H1 (cell line): ENCODE results near the gene CDPF1. TPM values are rescaled to one million over a fixed set of nuclear protein-coding genes. Genes with fewer than 3 reads are reported as not detected.

Experiments used
- CBX8 ChIP-seq: fragments of 300-800, 300-1000 bp; sonication (generic); IDR thresholded peaks from 2 replicates; pipeline ENCODE4 v1.7.1; 2016; ENCODE audit warnings: low read depth, low read length, borderline replicate concordance
- CHD1 ChIP-seq: IDR thresholded peaks from 2 replicates; pipeline ENCODE4 v1.6.1; 2012; ENCODE audit warnings: low read depth, low read length, improper control_type of control experiment
- CREB1 ChIP-seq: IDR thresholded peaks from 2 replicates; pipeline ENCODE4 v1.6.1; 2012; ENCODE audit warnings: inconsistent platforms
- JUN ChIP-seq: IDR thresholded peaks from 2 replicates; pipeline ENCODE4 v1.6.1; 2011; ENCODE audit warnings: low read depth, mild to moderate bottlenecking, improper control_type of control experiment, low read length
- KDM4A ChIP-seq: IDR thresholded peaks from one replicate; pipeline ENCODE4 v1.7.1; 2012; ENCODE audit warnings: low read depth, mild to moderate bottlenecking, moderate library complexity, low read length, inconsistent platforms; ENCODE audit not compliant: severe bottlenecking
- PHF8 ChIP-seq: fragments of 200-600 bp; sonication (generic); conservative IDR thresholded peaks from 2 replicates; pipeline ENCODE4 v1.7.1; 2012; ENCODE audit warnings: low read depth, mild to moderate bottlenecking, inconsistent platforms, low read length, moderate library complexity
- SIRT6 ChIP-seq: IDR thresholded peaks from one replicate; pipeline ENCODE4 v1.7.1; 2012; ENCODE audit warnings: low read length, inconsistent platforms
- SUZ12 ChIP-seq: fragments of 200-600 bp; sonication (generic); IDR thresholded peaks from 2 replicates; pipeline ENCODE4 v1.6.1; 2012; ENCODE audit warnings: mild to moderate bottlenecking, inconsistent platforms, low read length, moderate library complexity, mixed read lengths
- TBP ChIP-seq: IDR thresholded peaks from 2 replicates; pipeline ENCODE4 v1.6.1; 2011; ENCODE audit warnings: low read depth, low read length, improper control_type of control experiment
- ZNF274 ChIP-seq: IDR thresholded peaks from 2 replicates; pipeline ENCODE4 v1.7.0; 2012; ENCODE audit warnings: low read length, borderline replicate concordance; ENCODE audit errors: extremely low read depth
- polyA plus RNA-seq, 7 experiments: library from polyadenylated mRNA; depleted of rRNA in 3 of 7; stranded (reverse) in 5 of 7; unstranded in 2 of 7; fragments of >200 nt in 5 of 7; fragments of 200-250 nt in 2 of 7; gene quantifications; 1 replicate in 5 of 7; 2 replicates in 1 of 7; 4 replicates in 1 of 7; pipeline versions ENCODE4 v1.2.1 to v1.2.3, GENCODE V29; 2011 to 2013; ENCODE audit warnings: missing spikeins in 2 of 7, mixed read lengths in 2 of 7
- total RNA-seq: library from RNA; stranded (reverse); fragmentation: NEBNext Ultra II Directional; extraction: Animal tissue kit (Norgen Biotek cat#: 25700); gene quantifications from 2 replicates; pipeline ENCODE4 v1.2.1, GENCODE V29; 2021
- TF ChIP-seq, protein P1 (sequence below): fragments of 300-600 bp; sonication (generic); IDR thresholded peaks from 2 replicates; pipeline ENCODE4 v1.7.1; 2012; ENCODE audit warnings: low read length, moderate library complexity, mild to moderate bottlenecking, inconsistent platforms; ENCODE audit not compliant: insufficient replicate concordance
- TF ChIP-seq, protein P2 (sequence below): IDR thresholded peaks from 2 replicates; pipeline ENCODE4 v1.6.1; 2012; ENCODE audit warnings: inconsistent platforms

CDPF1 gene
- total and polyA plus RNA-seq, 2 of the 8 experiments (the other 6 are each of a cell fraction or from before 2014, with no cell fraction given), result 9.7 to 13.7 TPM

- TF ChIP-seq, protein P1, sequence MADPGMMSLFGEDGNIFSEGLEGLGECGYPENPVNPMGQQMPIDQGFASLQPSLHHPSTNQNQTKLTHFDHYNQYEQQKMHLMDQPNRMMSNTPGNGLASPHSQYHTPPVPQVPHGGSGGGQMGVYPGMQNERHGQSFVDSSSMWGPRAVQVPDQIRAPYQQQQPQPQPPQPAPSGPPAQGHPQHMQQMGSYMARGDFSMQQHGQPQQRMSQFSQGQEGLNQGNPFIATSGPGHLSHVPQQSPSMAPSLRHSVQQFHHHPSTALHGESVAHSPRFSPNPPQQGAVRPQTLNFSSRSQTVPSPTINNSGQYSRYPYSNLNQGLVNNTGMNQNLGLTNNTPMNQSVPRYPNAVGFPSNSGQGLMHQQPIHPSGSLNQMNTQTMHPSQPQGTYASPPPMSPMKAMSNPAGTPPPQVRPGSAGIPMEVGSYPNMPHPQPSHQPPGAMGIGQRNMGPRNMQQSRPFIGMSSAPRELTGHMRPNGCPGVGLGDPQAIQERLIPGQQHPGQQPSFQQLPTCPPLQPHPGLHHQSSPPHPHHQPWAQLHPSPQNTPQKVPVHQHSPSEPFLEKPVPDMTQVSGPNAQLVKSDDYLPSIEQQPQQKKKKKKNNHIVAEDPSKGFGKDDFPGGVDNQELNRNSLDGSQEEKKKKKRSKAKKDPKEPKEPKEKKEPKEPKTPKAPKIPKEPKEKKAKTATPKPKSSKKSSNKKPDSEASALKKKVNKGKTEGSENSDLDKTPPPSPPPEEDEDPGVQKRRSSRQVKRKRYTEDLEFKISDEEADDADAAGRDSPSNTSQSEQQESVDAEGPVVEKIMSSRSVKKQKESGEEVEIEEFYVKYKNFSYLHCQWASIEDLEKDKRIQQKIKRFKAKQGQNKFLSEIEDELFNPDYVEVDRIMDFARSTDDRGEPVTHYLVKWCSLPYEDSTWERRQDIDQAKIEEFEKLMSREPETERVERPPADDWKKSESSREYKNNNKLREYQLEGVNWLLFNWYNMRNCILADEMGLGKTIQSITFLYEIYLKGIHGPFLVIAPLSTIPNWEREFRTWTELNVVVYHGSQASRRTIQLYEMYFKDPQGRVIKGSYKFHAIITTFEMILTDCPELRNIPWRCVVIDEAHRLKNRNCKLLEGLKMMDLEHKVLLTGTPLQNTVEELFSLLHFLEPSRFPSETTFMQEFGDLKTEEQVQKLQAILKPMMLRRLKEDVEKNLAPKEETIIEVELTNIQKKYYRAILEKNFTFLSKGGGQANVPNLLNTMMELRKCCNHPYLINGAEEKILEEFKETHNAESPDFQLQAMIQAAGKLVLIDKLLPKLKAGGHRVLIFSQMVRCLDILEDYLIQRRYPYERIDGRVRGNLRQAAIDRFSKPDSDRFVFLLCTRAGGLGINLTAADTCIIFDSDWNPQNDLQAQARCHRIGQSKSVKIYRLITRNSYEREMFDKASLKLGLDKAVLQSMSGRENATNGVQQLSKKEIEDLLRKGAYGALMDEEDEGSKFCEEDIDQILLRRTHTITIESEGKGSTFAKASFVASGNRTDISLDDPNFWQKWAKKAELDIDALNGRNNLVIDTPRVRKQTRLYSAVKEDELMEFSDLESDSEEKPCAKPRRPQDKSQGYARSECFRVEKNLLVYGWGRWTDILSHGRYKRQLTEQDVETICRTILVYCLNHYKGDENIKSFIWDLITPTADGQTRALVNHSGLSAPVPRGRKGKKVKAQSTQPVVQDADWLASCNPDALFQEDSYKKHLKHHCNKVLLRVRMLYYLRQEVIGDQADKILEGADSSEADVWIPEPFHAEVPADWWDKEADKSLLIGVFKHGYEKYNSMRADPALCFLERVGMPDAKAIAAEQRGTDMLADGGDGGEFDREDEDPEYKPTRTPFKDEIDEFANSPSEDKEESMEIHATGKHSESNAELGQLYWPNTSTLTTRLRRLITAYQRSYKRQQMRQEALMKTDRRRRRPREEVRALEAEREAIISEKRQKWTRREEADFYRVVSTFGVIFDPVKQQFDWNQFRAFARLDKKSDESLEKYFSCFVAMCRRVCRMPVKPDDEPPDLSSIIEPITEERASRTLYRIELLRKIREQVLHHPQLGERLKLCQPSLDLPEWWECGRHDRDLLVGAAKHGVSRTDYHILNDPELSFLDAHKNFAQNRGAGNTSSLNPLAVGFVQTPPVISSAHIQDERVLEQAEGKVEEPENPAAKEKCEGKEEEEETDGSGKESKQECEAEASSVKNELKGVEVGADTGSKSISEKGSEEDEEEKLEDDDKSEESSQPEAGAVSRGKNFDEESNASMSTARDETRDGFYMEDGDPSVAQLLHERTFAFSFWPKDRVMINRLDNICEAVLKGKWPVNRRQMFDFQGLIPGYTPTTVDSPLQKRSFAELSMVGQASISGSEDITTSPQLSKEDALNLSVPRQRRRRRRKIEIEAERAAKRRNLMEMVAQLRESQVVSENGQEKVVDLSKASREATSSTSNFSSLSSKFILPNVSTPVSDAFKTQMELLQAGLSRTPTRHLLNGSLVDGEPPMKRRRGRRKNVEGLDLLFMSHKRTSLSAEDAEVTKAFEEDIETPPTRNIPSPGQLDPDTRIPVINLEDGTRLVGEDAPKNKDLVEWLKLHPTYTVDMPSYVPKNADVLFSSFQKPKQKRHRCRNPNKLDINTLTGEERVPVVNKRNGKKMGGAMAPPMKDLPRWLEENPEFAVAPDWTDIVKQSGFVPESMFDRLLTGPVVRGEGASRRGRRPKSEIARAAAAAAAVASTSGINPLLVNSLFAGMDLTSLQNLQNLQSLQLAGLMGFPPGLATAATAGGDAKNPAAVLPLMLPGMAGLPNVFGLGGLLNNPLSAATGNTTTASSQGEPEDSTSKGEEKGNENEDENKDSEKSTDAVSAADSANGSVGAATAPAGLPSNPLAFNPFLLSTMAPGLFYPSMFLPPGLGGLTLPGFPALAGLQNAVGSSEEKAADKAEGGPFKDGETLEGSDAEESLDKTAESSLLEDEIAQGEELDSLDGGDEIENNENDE, result no peak
- TF ChIP-seq CHD1 (no peak), KDM4A (no peak), SUZ12 (no peak), ZNF274 (no peak), TBP (no peak), CBX8 (no peak), SIRT6 (no peak), JUN (no peak), CREB1 (no peak), PHF8 (no peak)
- TF ChIP-seq, protein P2, sequence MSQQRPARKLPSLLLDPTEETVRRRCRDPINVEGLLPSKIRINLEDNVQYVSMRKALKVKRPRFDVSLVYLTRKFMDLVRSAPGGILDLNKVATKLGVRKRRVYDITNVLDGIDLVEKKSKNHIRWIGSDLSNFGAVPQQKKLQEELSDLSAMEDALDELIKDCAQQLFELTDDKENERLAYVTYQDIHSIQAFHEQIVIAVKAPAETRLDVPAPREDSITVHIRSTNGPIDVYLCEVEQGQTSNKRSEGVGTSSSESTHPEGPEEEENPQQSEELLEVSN, result no peak
Observed at GRCh38 chr22:46220921-46221320, 29.2 kb downstream of the CDPF1 start (continued).
